Measurements from ENCODE around the gene PTPN23. TPM values are rescaled to one million over a fixed set of nuclear protein-coding genes. Genes with fewer than 3 reads are reported as not detected.
A peak's percentile ranks its signal among the peaks of the same experiment; 100 is the strongest.

Gene PTPN23
- total and polyA plus RNA-seq, 2 of the 13 experiments (the other 11 are each of a cell fraction or from before 2014, with no cell fraction given) = 2.3 to 3.7 TPM

DNA sequence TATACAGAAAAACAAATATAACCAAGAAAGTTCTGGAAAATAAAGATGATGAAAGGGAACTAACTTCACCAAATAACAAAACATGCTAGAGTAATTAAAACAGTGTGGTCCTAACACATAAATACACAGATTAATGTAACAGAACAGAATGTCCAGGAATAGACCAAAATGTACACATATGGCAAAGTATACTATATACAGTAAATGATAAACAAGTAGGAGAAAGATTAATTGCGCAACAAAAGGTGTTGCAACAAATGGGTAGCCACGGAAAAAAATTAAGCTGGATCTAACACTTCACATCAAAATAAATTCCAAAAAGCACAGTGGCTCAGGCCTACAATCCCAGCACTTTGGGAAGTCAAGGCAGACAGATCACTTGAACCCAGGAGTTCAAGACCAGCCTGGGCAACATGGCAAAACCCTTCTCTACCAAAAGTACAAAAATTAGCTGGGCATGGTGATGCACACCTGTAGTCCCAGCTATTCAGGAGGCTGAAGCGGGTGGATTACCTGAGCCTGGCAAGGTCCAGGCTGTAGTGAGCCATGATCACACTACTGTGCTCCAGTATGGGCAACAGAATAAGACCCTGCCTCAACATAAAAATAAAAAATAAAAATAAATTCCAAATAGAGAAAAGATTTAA is 75.1 kb downstream of the PTPN23 start:
- Histone ChIP-seq H3K4me2 (ENCODE audit: low read depth, low read length) (no peak overlapping the region; the same call in 1 of the 2 replicates), H3K4me1 (ENCODE audit: insufficient read depth, low read length) (peaks cover 48% of the 10 kb centered on the region), H4K20me1 (ENCODE audit: insufficient read depth, low read length) (no peaks in the 10 kb centered on the region), H3K36me3 (replicated peaks in 1 of 2; ENCODE audit: control insufficient read depth in 1 of 2, insufficient read depth in 2 of 2, low read length in 2 of 2) (no peaks in the 10 kb centered on the region), H3K79me2 (ENCODE audit: insufficient read depth, low read length) (peaks cover 47% of the 10 kb centered on the region), H2AFZ (ENCODE audit: low read length) (no peak overlapping the region), H3K4me3 (replicated peaks in 1 of 3; ENCODE audit: insufficient read depth in 1 of 3, low read depth in 2 of 3, low read length in 3 of 3) (no peak overlapping the region), H3K27me3 (ENCODE audit: control insufficient read depth in 1 of 2, insufficient read depth in 2 of 2, low read length in 2 of 2) (no peaks in the 10 kb centered on the region), H3K27ac (ENCODE audit: extremely low read length, insufficient read depth, low read length) (no peak overlapping the region), H3K9me3 (ENCODE audit: low read length) (no peaks in the 10 kb centered on the region), H3K9ac (ENCODE audit: insufficient read depth, low read depth, low read length) (no peak overlapping the region)
- intact Hi-C loops (cut with micrococcal nuclease; ENCODE audit: unreplicated experiment) = no loop called here
- in situ Hi-C loops (cut with HindIII; ENCODE audit: extremely low pct_ligation_motif_present, low pct_unique_long_range_greater_than_20kb) = no loop called here
- CTCF ChIA-PET (ENCODE audit: low intra/inter-chr PET ratio, low total read pairs) = no interaction called here
- BruUV-seq (replicated peaks) = no TSS peak
- no peak for DNase-seq (ENCODE audit: low spot score)
- POLR2A ChIA-PET = interaction anchor here (2.5 kb wide), 1 partner anchor 13 kb away, joined by 12 read pairs; no protein-coding TSS in a partner anchor
- TF ChIP-seq HOXD1 (CRISPR knock-in tag; IDR thresholded peaks at IDR 0.05) (no peak), GATAD2A (CRISPR knock-in tag; IDR thresholded peaks at IDR 0.05) (peak; percentile 60), ATF4 (CRISPR knock-in tag; IDR thresholded peaks at IDR 0.05) (peak in 1 of 2 experiments; percentile 51; a peak in 1 of 4 replicates), PCBP1 (IDR thresholded peaks at IDR 0.05; ENCODE audit: borderline replicate concordance, low read depth, low read length) (no peak), REST (IDR thresholded peaks at IDR 0.05; ENCODE audit: borderline replicate concordance in 1 of 2, low read depth in 1 of 2, low read length in 2 of 2) (no peak), ZBTB39 (CRISPR knock-in tag; IDR thresholded peaks at IDR 0.05) (no peak), ZNF773 (CRISPR knock-in tag; IDR thresholded peaks at IDR 0.05; ENCODE audit: borderline replicate concordance) (no peak), THAP11 (CRISPR knock-in tag; IDR thresholded peaks at IDR 0.05) (0 out of 2 replicates have a peak, but pooled peaks have one; percentile 20), CEBPG (CRISPR knock-in tag; IDR thresholded peaks at IDR 0.05) (peak; percentile 90), CEBPB (IDR thresholded peaks at IDR 0.05; ENCODE audit: borderline replicate concordance, low read depth, low read length) (peak; percentile 97), RXRB (CRISPR knock-in tag; IDR thresholded peaks at IDR 0.05; ENCODE audit: borderline replicate concordance) (0 out of 2 replicates have a peak, but pooled peaks have one; percentile 22)
- TF ChIP-seq, protein P1, sequence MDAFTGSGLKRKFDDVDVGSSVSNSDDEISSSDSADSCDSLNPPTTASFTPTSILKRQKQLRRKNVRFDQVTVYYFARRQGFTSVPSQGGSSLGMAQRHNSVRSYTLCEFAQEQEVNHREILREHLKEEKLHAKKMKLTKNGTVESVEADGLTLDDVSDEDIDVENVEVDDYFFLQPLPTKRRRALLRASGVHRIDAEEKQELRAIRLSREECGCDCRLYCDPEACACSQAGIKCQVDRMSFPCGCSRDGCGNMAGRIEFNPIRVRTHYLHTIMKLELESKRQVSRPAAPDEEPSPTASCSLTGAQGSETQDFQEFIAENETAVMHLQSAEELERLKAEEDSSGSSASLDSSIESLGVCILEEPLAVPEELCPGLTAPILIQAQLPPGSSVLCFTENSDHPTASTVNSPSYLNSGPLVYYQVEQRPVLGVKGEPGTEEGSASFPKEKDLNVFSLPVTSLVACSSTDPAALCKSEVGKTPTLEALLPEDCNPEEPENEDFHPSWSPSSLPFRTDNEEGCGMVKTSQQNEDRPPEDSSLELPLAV (CRISPR knock-in tag; conservative IDR thresholded peaks at IDR 0.05; ENCODE audit: low read depth) = no peak
- TF ChIP-seq, protein P2, sequence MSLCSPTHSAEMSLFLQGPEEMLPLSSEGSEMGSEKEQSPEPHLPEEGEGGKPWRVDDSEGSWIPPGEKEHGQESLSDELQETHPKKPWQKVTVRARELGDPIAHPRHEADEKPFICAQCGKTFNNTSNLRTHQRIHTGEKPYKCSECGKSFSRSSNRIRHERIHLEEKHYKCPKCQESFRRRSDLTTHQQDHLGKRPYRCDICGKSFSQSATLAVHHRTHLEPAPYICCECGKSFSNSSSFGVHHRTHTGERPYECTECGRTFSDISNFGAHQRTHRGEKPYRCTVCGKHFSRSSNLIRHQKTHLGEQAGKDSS (CRISPR knock-in tag; IDR thresholded peaks at IDR 0.05; ENCODE audit: borderline replicate concordance, low read depth) = no peak
- FAIRE-seq = peak; percentile 37
- no peak for ATAC-seq
- 72% methylated on average over 3 of the region's 3 CpGs for WGBS (ENCODE audit: low lambda C conversion rate)

Measured in HepG2 (cell line).